GM18505 (cell line): ENCODE results near the gene HOXC6.

Source experiments
- ATAC-seq: cut with Tn5 transposase; IDR thresholded peaks from one replicate; pipeline ENCODE4 v1.9.1; 2021; ENCODE audit not compliant: unreplicated experiment
- POLR2A ChIP-seq: IDR thresholded peaks from 4 replicates; pipeline ENCODE4 v1.6.1; 2011; ENCODE audit warnings: borderline replicate concordance; ENCODE audit not compliant: insufficient read depth, insufficient read length; ENCODE audit errors: extremely low read depth

Gene HOXC6

DNA sequence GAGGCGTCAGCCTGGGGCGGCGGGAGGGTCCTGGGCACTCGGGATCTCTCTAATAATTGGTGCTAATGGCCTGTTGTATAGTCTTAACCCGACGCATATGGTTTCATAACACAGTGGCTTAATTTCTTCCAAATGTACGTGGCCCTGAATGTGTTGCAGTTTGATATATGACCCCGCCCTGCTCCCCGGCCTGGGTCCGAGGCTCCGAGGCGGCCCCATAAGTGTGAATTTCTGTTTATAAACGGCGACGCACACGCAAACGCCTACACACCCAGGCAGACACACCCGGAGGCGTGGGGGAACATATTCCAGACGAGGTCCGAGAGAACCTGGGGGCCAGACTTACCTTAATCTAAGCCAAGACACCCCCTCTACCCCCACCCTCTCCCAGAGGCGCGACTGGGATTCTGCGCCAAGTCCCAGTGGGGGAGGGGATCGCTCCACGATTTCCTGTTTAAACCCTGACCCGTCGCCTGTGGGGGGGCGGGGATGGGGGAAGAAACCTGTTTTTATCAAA is 9.7 kb upstream of the HOXC6 start:
- TF ChIP-seq POLR2A, result no peak
- no peak for ATAC-seq

DNA sequence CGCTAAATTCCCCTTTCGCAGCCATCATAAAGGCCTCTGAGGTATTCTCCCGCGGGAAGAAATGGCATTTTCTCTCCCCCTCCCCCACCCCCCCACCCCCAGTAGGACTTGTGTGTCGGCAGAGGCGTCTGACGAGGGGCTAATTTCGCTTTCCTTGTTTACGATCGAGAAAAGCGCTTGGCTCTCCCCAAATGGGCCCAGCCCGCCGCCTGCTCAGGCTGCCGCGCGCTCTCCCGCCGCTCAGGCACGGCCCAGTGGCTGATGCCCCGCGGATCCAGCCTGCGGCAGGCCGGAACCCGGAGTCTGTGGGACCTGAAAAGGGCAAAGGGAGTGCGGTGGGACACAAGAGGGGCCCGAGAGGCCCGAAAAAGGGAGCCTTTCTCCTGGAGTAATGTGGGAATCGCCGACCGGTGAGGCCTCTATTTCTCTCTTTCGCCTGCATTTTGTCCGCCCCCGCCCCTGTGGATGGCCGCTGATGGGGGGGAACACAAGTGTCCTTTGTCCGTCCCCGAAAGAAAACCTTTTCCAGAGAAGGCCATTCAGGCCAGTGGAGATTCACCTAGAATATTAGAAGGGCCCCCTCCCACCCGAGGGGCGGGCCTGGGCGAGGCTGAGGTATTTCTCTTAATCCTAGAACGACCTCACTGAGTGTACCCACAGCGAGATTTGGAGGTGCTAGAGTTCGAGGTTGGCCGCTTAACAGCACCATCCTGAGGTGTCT is 9.0 kb upstream of the HOXC6 start:
- ATAC-seq, result no peak
- TF ChIP-seq POLR2A, result no peak

DNA sequence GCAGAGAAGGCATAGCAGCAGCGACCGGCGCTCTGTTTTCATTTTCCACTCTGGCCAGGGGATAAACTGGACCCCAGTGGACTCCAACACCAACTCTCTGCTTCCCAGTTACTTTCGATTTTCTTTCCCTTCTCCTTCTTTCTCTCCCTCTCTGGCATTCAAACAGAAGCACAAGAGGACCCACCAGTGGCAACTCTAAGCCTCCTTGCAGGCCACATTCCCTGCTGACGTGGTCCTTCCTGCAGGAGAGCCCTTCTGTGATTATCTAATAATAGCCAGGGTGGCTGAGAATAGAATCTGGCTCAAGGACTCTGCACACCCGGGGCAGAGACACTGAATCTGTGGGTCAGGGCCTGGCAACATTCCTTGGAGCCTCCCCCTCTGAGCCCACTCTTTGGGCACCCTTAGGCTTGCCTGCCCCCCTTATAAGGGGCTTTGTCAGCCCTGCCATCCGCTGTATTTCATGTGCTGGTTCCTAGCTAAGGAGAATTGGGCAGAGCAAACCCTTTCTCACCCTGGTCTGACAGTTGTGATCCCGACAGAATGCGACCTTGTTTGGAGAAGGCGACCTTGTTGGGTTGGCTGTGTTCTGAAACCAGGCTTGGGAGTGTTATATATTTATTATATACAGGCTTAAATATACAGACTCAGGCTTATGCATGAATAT is 8.2 kb upstream of the HOXC6 start:
- no peak for ATAC-seq
- no peak for TF ChIP-seq POLR2A

DNA sequence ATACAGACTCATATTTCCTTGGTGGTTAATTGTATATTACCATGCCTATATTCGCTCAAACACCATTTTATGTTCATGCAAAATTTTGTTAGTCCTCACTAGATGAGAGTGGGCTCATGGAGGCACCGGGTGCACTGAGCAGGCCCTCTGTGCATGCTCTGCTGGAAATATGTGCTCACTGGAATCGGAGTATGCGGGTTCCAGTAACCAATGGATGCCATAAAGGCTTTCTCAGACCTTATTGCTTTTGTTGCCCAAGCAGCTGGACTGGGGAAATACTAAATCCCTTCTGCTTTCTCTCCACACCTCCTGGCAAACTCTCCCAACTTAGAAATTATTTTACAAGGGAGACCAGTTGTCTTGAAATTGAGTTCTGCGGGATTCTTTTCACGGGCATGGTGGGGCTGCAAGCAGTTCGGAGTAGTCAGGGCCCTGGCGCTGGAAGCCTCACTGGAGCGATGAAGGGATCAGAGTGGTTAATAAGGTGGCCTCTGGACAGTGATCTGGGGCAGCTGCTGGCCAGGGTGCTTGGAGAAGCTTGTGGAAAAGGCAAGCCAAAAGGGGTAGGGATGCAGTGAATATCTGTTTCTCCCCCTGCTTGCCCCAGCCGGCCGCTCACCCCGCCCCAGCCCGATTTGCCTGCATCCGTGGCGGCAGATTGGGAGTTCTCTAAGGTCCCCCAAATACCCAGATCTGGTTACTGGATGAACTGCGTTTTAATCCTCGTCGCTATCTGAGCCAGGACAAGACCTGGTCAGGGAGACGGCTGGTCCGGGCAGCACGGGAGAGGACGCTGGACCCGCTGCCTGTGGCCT is 7.4 kb upstream of the HOXC6 start:
- ATAC-seq, result no peak
- no peak for TF ChIP-seq POLR2A

DNA sequence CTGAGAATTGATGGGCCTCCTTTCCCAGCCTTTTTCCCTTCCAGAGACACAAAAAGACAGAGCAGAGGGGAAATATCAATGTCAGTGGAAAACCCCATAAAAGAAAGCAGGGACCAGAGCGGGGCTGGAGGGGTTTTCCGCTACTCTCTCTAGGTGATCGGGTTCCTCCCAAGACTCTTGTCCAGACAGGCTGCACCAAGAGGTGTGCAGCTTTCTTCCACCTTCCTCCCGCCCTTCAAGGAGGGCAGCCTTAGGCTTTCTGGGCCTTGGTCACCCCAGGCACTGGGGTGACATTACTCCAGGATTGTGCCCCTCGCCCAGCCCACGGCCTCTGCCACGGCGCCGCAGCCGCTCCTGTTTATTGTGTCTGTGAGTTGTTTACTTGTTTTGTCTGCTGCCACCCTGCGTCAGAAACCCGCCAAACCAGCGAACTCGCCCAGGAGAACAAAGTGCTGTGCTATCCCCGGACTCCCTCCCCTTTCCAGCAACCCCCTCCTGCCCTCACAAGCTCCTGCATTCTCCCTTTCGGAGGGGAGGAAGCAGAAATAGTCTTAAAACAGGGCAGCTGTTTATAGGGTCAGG is 6.7 kb upstream of the HOXC6 start:
- TF ChIP-seq POLR2A, result no peak
- ATAC-seq, result no peak

DNA sequence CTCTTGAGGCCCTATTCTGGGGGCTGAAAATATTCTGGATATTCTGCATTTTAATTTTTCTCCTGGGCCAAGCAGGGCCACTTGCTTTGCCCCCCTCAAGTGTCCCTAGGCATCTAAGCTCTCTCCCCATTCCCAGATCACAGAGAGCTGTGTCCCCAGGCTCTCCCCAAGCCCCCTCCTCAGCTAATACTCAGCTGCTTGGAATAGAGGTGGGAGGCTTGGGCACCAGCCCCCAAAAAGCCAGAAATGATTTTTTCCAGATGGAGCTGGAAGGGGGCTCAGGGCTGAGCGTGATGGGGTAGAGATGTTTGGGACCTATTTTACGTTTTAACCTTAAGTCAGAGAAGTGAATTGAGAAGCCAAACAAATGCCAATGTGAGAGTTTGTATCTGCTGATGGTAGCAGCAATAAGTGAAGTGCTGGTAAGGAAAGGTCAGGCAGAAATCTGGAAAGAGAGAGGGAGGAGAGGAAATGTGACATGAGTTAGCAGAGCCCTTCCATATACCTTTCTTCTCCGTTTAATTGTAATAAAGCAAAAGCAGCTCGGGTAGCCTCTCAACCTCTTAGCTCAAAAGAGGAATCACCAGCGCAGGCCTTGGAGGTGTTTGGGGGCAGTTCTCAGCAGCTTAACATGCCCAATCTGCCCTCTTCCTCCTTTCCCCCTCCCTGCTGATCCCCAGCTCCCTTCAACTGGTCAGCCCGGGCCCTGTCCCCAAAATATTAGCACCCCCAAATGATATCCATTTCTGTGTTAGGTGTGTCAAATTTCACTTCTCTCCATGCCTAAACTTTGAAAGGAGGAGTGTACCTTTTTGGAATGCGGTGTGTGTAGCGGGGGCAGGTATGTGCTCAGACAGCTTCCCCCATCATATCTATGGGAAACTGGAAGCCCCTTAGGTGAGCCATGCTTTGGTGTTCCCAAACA is 5.0 kb upstream of the HOXC6 start:
- ATAC-seq, result no peak
- TF ChIP-seq POLR2A, result no peak

DNA sequence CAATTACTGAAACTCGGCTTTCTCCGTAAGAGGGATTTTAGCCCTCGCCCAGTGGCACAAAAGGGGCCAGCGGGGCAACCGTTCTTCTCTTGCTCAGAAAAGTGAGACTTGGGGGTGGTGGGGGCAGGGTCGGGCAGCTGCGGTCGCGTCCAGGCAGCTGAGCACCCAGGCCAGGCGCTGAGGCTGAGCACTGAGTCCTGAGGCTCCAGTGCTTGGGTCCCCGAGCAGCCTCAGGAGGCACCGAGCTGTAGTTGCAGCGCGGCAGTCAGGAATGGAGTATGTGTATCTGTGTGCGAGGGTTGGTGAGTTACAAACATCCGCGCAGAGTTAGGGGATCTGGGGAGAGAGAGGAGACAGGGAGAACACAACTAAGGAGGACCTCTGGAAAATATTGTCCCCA is 4.1 kb upstream of the HOXC6 start:
- no peak for ATAC-seq
- TF ChIP-seq POLR2A, result no peak

DNA sequence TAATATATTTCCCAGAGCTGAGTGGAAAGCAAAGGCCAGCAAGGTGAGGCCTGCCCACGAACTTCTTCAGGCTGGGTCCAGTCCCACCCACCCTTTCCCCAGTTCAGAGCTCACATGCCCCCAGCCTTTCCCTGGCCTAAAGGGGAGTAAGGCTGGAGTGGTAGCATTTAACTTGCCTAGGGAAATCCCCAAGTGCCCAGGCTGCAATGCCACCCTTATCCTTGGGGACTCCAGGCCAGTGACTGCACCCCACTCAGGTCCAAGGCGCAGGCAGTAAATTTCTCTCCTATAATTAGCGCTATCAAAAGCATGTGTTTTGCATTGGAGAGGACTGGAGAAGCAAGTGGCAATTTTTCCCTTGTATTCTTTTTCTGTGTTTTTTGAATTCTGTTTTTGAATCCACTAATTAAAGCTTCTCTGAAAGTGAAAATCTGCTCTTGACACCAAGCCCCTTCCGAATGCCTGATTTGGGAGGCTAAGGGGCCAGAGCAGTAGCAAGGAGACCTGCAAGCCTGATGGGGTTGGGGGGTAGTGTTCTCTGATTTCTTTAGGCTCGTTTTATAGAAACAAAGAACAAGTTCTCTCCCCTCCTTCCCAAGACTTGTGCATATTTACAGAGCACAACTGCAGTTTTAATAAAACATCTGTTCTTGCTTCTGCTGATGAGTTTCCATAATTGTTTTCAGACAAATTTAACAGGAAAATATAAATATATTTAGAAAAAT is 3.5 kb upstream of the HOXC6 start:
- ATAC-seq, result no peak

DNA sequence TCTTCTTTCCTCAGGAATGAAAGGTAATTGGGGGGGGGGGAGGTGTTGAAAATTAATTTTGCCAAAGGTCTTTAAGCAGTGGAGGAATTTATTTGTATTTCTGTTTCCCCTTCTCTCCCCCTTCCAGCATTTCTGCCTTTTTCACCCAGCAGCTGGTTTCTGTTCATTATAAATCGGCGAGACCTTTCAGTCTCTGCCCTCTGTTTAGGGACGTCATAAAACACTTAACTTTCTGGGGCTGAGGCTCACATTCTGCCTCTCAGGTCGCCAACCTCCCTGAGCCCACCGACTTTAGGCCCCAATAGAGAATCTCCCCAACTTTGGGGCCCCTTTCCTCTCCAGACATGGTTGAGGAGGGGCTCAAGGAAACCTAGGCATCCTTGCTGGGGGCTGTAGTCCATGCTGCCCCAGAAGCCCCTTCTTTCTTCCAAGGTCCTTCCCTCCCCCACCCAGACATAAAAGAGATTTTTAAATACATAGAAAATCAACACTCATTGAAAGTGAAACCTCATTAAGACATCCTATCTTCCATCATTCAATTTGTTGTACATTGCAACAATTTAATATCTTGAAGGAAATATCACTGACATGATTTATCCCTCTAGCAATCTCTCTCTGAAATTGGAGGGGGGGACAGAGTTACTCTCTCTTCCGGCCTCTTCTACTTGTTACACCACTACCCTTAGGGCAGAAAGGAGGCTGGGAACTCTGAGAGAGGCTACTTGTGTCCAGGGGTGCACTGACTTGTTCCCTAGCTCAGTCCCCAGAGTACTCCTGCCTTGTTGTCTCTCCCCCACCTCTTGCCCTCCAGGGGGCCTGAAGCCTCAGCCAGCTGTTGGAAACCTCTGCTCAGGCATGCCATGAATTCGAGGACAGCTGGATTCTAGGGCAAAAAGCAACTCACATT is 2.5 kb upstream of the HOXC6 start:
- no peak for ATAC-seq
- TF ChIP-seq POLR2A, result no peak

More for the DNA sequence above, 3.5 kb upstream of the HOXC6 start:
- TF ChIP-seq POLR2A, result no peak

DNA sequence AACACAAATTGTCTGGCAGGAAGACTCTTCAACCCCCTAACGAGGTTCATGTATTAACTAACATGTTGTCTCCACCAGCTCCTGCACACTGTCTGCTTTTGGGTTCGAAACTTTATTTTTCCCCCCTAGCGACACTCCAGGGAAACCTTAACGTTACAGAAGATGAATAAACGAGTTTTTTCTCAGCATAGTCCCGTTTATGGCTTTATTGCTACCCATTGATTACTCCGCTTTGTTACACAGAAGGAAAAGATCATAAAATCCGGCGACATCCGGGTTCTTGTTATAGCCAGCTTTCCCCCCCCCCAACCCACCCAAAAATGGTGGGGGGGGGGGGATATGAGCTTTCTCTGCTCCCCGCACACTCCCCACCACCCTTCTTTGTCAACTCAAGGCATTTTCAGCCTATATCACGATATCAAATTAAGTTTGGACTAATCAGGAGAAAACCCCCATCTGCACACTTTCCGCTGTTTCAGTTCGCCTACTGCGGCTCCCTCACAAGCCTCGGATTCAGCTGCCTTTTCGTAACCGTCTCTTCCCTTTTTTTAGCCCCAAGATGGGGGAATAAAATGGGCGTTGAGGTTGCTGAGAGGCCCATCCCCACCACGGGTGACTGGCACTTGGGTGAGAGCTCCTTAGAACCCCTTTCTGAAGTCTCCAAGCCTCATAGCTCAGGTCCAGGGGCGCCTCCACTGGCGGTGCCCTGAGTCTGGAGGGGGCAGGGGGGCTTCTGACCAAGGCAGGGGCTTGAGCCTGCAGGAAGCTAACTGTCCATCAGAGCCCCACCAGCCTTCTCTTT is 1.4 kb upstream of the HOXC6 start:
- no peak for TF ChIP-seq POLR2A
- no peak for ATAC-seq

DNA sequence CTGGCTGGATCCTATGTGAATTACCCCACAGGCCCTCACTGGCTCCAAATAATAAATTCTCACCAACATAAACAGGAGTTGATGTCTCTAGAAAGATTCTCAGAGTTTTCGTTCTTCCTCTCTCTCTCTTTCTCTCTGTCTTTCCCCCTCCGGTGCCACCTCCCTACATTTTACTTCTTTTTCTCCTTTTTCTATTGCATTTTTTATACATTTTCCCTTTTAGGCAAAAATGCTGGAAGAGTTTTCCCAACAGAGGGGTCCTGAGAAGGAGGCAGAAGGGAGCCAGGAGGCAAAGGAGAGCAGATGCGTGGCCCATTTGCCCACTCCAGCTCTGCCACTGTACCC is 826 bp upstream of the HOXC6 start:
- ATAC-seq, result no peak
- TF ChIP-seq POLR2A, result no peak
